Endothelial cell of umbilical vein (primary cell): Measurements from ENCODE around the gene CD80. TPM values are rescaled to one million over a fixed set of nuclear protein-coding genes. Genes with fewer than 3 reads are reported as not detected.
"Not testable (repeated sequence)": the region's sequence is repeated elsewhere in the genome, so short reads cannot be mapped to it uniquely, and the experiment has no call there.

Experiments used
- BruUV-seq: library from RNA; stranded (reverse); fragments of 400-500 nt; replicated peaks from 2 replicates; lab custom pipeline; 2021; lab: Mats Ljungman, UMichigan
- CTCF ChIA-PET: fragments of 300-600, 350-600 bp; sonication (Branson Sonifier 250); formaldehyde crosslinking; loops from one replicate; lab custom pipeline; 2021; ENCODE audit warnings: antibody characterized with exemption, inconsistent platforms; lab: Charles Lee
- POLR2A ChIA-PET: fragments of 300-600, 350-600 bp; sonication (Branson Sonifier 250); formaldehyde crosslinking; loops from one replicate; lab custom pipeline; 2021; ENCODE audit warnings: antibody characterized with exemption, inconsistent platforms; lab: Charles Lee
- DNase-seq: peaks from one replicate; pipeline ENCODE4 v3.0.0-alpha.2; 2011; ENCODE audit warnings: low read depth, low spot score
- FAIRE-seq: peaks from 2 replicates; lab custom pipeline; 2011; peaks lifted over from hg19 to GRCh38; lab: Jason Lieb, UNC
- H2AFZ ChIP-seq: 2 replicates; pipeline ENCODE4 v1.6.0; 2012; ENCODE audit warnings: low read depth, low read length, control low read depth, inconsistent platforms
- H3K27ac ChIP-seq: 2 replicates; pipeline ENCODE4 v1.5.1; 2011; ENCODE audit warnings: low read depth, mild to moderate bottlenecking, control low read depth, low read length, moderate library complexity; ENCODE audit not compliant: insufficient read depth
- H3K27me3 ChIP-seq, 2 experiments: 2 replicates each; pipeline versions ENCODE4 v1.6.0 to v1.6.1; 2011; ENCODE audit warnings: low read length in 2 of 2, mixed read lengths in 1 of 2; ENCODE audit not compliant: control insufficient read depth in 2 of 2, insufficient read depth in 2 of 2
- H3K36me3 ChIP-seq, 2 experiments: 2 replicates in 1 of 2; 3 replicates in 1 of 2; pipeline ENCODE4 v1.5.1; 2011; ENCODE audit warnings: low read length in 2 of 2, mild to moderate bottlenecking in 1 of 2, moderate library complexity in 1 of 2; ENCODE audit not compliant: control insufficient read depth in 2 of 2, insufficient read depth in 2 of 2; ENCODE audit errors: extremely low read depth in 1 of 2
- H3K4me1 ChIP-seq: 3 replicates; pipeline ENCODE4 v1.5.1; 2011; ENCODE audit warnings: mild to moderate bottlenecking, low read length; ENCODE audit not compliant: control insufficient read depth, insufficient read depth; ENCODE audit errors: extremely low read depth
- H3K4me2 ChIP-seq: 2 replicates; pipeline ENCODE4 v1.6.1; 2011; ENCODE audit warnings: low read length, control low read depth, mixed read lengths; ENCODE audit not compliant: insufficient read depth
- H3K4me3 ChIP-seq, 3 experiments: fragments of 200-600 bp in 1 of 3; sonication (generic), shearing (Covaris generic) in 1 of 3; replicated peaks in 1 of 3; 2 replicates each; pipeline ENCODE4 v1.5.1; 2011 to 2016; ENCODE audit warnings: control low read depth in 3 of 3, low read length in 3 of 3, mild to moderate bottlenecking in 2 of 3, inconsistent platforms in 1 of 3, low read depth in 1 of 3, moderate library complexity in 1 of 3; ENCODE audit not compliant: insufficient read depth in 1 of 3
- H3K79me2 ChIP-seq: 2 replicates; pipeline ENCODE4 v1.6.0; 2012; ENCODE audit warnings: low read length, inconsistent platforms; ENCODE audit not compliant: control insufficient read depth, insufficient read depth
- H3K9ac ChIP-seq: replicated peaks from 2 replicates; pipeline ENCODE3; 2011; ENCODE audit warnings: low read length, control low read depth; ENCODE audit not compliant: insufficient read depth; ENCODE audit errors: extremely low read depth
- H3K9me1 ChIP-seq: replicated peaks from 3 replicates; pipeline ENCODE4 v1.6.0; 2011; ENCODE audit warnings: mild to moderate bottlenecking, low read length; ENCODE audit not compliant: control insufficient read depth, insufficient read depth; ENCODE audit errors: extremely low read depth
- H3K9me3 ChIP-seq: replicated peaks from 2 replicates; pipeline ENCODE4 v1.5.1; 2012; ENCODE audit warnings: low read length, inconsistent platforms; ENCODE audit not compliant: control insufficient read depth, insufficient read depth
- H4K20me1 ChIP-seq: replicated peaks from 2 replicates; pipeline ENCODE3; 2011; ENCODE audit warnings: mild to moderate bottlenecking, low read length; ENCODE audit not compliant: control insufficient read depth, insufficient read depth; ENCODE audit errors: extremely low read depth
- CTCF ChIP-seq, 2 donors: IDR thresholded peaks; 1 replicate in 1 of 2; 2 replicates in 1 of 2; pipeline ENCODE4 v1.5.1; 2011; ENCODE audit warnings: low read length in 2 of 2, mild to moderate bottlenecking in 2 of 2, moderate library complexity in 2 of 2, control low read depth in 1 of 2, inconsistent platforms in 1 of 2, low read depth in 1 of 2; ENCODE audit not compliant: insufficient read depth in 1 of 2; ENCODE audit errors: extremely low read depth in 1 of 2
- EZH2 ChIP-seq: IDR thresholded peaks from 2 replicates; pipeline ENCODE4 v1.6.1; 2012; ENCODE audit warnings: borderline replicate concordance, low read depth, mild to moderate bottlenecking, moderate library complexity, low read length, inconsistent platforms; ENCODE audit not compliant: severe bottlenecking
- FOS ChIP-seq: IDR thresholded peaks from 2 replicates; pipeline ENCODE4 v1.6.1; 2011; ENCODE audit warnings: mild to moderate bottlenecking, low read length, moderate library complexity, borderline replicate concordance; ENCODE audit not compliant: insufficient read depth
- GATA2 ChIP-seq: IDR thresholded peaks from 2 replicates; pipeline ENCODE4 v1.7.0; 2011; ENCODE audit warnings: low read depth, mild to moderate bottlenecking, moderate library complexity, mixed read lengths, low read length; ENCODE audit not compliant: insufficient read length, insufficient read depth
- JUN ChIP-seq: IDR thresholded peaks from 2 replicates; pipeline ENCODE4 v1.6.1; 2011; ENCODE audit warnings: borderline replicate concordance, low read depth; ENCODE audit not compliant: insufficient read length, insufficient read depth
- MAX ChIP-seq: IDR thresholded peaks from 2 replicates; pipeline ENCODE4 v1.6.1; 2011; ENCODE audit not compliant: insufficient read depth, insufficient read length
- MYC ChIP-seq: IDR thresholded peaks from one replicate; pipeline ENCODE4 v1.6.1; 2011; ENCODE audit warnings: mild to moderate bottlenecking, low read depth, low read length
- POLR2A ChIP-seq: IDR thresholded peaks from 2 replicates; pipeline ENCODE4 v1.6.1; 2012; ENCODE audit warnings: low read depth, mild to moderate bottlenecking, control low read depth, low read length
- POLR2AphosphoS5 ChIP-seq: IDR thresholded peaks from 2 replicates; pipeline ENCODE4 v1.6.1; 2012; ENCODE audit warnings: low read depth, mild to moderate bottlenecking, control low read depth, low read length, moderate library complexity; ENCODE audit not compliant: insufficient read depth
- dilution Hi-C: fragments of 300-500 bp; cut with MboI; formaldehyde crosslinking; loops from one replicate; pipeline ENCODE4 v1.15.0; 2019; ENCODE audit warnings: low sequenced_read_pairs; ENCODE audit not compliant: extremely low pct_ligation_motif_present
- intact Hi-C: fragments of 100-400 bp; cut with micrococcal nuclease; formaldehyde crosslinking; loops from one replicate; pipeline ENCODE4 v1.10.0; 2022
- polyA plus RNA-seq, 4 experiments: library from polyadenylated mRNA; depleted of rRNA in 3 of 4; stranded (reverse) in 3 of 4; unstranded in 1 of 4; fragments of >200 nt; gene quantifications; 2 replicates each; pipeline versions ENCODE4 v1.2.1 to v1.2.3, GENCODE V29; 2011 to 2012; ENCODE audit warnings: missing spikeins in 1 of 4
- total RNA-seq: library from RNA; stranded (reverse); gene quantifications from 2 replicates; pipeline ENCODE4 v1.2.3, GENCODE V29; 2021

CD80 gene
- total and polyA plus RNA-seq, 2 donors (not counting 3 experiments of a cell fraction or from before 2014, with no cell fraction given): not detected

GRCh38 chr3:119569156-119569555, 9.7 kb upstream of the CD80 start:
- FAIRE-seq: no peak

GRCh38 chr3:119563334-119563733, 3.9 kb upstream of the CD80 start:
- FAIRE-seq, H3K27ac ChIP-seq, dilution Hi-C loops, H3K9me3 ChIP-seq, BruUV-seq, H3K4me3 ChIP-seq, H3K4me2 ChIP-seq, H3K9ac ChIP-seq, CTCF ChIA-PET, H4K20me1 ChIP-seq, H3K4me1 ChIP-seq, H3K9me1 ChIP-seq, POLR2A ChIA-PET, H2AFZ ChIP-seq, H3K27me3 ChIP-seq, H3K36me3 ChIP-seq, intact Hi-C loops, DNase-seq, H3K79me2 ChIP-seq: not testable (repeated sequence)

More at GRCh38 chr3:119569156-119569555, 9.7 kb upstream of the CD80 start:
- no TSS peak for BruUV-seq
- no peak for DNase-seq
- ChIA-PET POLR2A (no interaction called here), CTCF (interaction anchor here (0.6 kb wide), 1 partner anchor 174 kb away, joined by 3 read pairs; no protein-coding TSS in a partner anchor)
- Histone ChIP-seq H4K20me1 (no peaks in the 10 kb centered on the region), H3K9me3 (no peaks in the 10 kb centered on the region), H3K4me2 (no peak overlapping the region), H3K9ac (no peak overlapping the region), H3K36me3 (no peaks in the 10 kb centered on the region), H3K9me1 (no peaks in the 10 kb centered on the region), H3K4me3 (no peak overlapping the region), H3K27ac (no peak overlapping the region), H3K27me3 (peaks cover 3 to 4% of the 10 kb centered on the region in 2 experiments), H3K79me2 (no peaks in the 10 kb centered on the region), H2AFZ (no peak overlapping the region), H3K4me1 (no peaks in the 10 kb centered on the region)
- intact Hi-C loops (no loop called here), dilution Hi-C loops (no loop called here)
- no peak for TF ChIP-seq MYC
- no peak for TF ChIP-seq JUN
- no peak for TF ChIP-seq FOS
- no peak for TF ChIP-seq EZH2
- TF ChIP-seq POLR2AphosphoS5: no peak
- TF ChIP-seq MAX: no peak
- no peak for TF ChIP-seq GATA2
- no peak for TF ChIP-seq POLR2A
- TF ChIP-seq CTCF (IDR thresholded peaks at IDR 0.05; ENCODE audit: extremely low read depth in 1 of 2, insufficient read depth in 1 of 2, low read depth in 1 of 2, low read length in 2 of 2): no peak
